Measurements from ENCODE around the gene LAMB2.
A peak's percentile ranks its signal among the peaks of the same experiment; 100 is the strongest.

The LAMB2 gene

GRCh38 chr3:49120096-49120437 lies 12.8 kb downstream of the LAMB2 start:
- no peak for DNase-seq

- no peak for DNase-seq
These were observed 13.4 kb downstream of the LAMB2 start for GRCh38 chr3:49119439-49119838.

DNA sequence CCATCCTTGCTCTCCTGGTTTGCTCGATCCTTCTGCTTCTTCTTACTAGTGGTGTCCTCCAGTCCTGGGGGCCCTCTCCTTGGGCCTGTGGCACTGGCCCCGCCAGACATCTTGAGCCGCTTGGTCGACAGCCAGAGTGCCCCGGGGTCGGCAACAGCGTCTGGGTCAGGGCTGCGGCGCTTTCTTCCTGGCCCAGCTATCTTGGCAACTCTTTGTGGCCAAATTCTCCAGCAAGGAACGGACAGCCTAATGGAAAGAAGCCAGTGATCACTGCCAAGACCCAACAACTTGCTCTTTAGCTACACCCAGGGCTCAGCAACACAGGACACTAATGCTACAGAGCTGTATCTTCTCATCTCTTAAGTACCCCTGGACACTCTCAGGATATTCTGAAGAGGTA lies 13.8 kb downstream of the LAMB2 start:
- DNase-seq, result no peak

- no peak for DNase-seq
These were observed 20.6 kb downstream of the LAMB2 start for GRCh38 chr3:49112262-49112661.

DNA sequence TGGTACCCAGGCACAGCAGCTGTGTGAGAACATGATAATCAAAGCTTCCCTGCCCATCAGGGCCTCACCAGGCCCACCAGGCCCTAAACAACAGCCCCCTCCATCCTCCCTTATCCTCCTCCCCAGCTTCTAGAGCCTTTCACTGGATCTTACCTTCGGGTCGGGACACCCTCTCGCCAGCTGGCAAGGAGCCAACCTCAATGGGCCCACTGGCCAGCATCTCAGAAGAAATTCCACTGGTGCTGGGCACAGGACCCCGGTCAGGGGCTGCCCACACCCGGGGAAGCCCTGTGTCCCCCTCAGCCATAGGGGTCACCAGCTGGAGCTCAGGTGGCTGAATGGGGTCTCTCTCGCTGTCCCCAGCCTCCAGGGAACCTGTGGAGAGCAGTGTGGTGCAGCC lies 21.5 kb downstream of the LAMB2 start:
- no peak for DNase-seq

DNA sequence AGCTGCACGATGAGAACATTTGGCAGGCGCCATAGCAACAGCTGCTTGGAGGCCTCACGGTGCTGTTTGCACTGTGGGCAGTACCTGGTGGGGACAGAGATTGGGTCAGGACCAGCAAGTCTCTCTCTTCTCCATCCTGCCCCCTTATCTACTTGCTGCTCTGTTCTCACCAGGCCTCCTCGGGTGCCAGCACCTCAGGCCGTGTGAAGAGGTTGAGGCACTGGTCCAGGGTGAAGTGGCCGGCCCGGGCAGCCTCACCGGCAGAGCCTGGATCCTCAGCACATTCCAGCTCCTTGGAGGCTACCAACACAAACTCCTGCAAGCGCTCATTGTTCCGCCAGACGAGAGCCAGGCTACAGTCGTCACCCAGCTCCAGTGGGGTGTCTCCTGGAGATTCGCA lies 22.1 kb downstream of the LAMB2 start:
- DNase-seq, result no peak

DNA sequence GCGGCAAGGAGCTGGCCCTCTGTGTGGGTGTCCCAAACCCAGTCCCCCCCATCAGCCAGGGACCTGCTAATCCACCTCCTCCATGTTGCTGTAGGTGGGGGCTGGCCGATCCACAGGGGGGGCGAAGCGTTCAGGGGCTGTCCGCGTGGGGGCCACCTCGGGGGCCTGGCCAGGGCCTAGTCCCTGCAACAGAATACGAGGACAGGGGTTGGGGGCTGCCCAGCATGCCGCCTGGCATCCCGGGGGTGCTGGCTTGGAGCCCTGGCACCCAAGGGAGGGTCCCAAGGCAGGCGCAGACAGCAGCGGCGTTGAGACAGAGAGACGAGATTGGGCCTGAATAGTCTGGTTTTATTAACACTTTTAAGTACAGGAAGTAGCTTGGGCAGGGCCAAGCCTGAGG lies 24.5 kb downstream of the LAMB2 start:
- no peak for DNase-seq

DNA sequence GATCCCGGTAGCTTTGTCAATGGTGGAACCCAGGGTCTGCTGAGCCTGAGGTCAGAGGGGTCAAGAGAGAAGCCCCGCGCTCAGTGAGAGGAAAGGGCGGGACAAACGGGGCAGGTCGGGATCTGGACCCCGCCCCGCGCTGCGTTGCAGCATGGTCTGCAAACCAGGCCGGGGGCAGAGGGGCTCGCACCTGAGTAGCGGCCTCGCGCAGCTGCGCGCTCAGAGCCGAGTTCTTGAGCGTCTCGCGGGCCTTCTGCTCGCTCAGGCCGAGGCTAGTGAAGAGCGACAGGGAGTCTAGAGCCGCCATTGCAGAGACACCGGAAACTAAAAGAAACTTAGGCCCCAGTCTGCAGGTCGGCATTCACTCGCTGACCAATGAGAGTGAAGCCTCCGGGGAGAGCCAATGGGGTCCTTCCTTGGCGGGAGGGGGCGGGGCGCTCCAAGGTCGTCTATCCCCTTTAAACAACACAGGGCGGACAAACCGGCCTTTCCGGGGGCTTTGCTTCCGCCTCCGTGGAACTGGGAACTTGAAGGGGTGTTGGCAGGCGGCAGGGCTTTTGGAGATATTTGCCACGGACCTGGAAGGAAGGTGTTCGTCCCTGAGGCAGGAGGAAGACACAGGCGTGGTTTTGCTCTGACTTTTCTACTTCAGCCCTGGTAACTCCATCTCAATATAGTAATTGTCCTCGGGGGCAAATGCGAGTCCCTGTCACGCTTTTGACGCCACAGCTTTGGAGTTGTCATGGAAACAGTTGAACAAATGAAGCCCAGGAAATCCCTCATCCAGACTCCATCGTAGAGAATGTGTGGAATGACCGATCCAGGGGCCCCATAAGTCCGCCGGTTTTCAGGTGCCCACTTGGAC lies 28.2 kb downstream of the LAMB2 start, which contains the start of gene QARS1:
QARS1 (minus strand) TSS at position 331 of the 865 bp plus-strand sequence; CDS start at position 307, 24 bp downstream.
- DNase-seq, result peak; percentile 76 to 81

GRCh38 chr3:49104052-49104426 lies 28.8 kb downstream of the LAMB2 start:
- DNase-seq, result no peak

DNA sequence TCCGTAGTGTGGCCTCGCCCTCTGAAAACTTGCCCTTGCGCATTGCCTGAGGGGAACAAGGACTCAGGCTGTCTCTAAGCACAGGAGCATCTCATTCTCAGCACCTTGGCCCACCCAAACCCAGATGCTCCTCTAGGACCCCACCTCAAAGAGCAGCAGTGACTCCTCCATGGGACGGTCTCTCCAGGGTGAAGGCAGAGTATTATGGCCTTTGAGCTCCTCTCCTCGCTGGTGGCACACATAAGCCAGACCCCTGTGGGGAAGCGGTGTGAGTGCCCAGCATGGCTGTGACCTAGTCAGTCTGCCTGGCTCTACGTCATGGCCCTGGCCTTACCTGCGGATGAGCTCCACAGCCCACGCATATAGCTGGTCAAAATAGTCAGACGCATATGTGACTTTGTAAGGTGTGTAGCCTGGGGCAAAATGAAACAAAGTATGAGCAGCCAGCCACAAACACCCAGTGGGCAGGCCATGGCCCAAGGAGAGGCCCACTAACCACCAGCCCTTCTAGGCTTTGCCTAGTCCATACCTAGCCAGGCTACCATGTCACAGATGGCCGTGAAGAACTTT lies 32.7 kb downstream of the LAMB2 start:
- DNase-seq, result no peak

GRCh38 chr3:49098910-49099630 lies 33.8 kb downstream of the LAMB2 start:
- no peak for DNase-seq

DNA sequence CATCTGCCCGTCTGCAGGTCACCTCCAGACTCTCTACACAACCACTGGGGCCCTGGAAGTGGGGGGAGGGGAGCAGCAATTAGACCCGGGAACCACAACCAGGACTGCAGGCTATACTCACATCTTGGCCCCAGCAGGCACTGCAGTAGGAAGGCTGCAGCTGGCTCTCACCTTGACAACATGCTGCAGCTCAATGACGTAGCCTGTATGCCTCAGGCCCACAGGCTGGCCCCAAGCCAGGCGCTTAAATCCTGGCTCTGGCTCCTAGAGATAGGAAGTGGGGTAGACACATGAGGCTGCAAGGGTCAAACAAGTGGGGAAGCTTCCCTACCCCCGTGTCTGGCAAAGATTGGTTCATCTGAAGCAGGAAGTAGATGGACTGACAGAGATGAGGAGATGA lies 34.4 kb downstream of the LAMB2 start:
- no peak for DNase-seq

DNA sequence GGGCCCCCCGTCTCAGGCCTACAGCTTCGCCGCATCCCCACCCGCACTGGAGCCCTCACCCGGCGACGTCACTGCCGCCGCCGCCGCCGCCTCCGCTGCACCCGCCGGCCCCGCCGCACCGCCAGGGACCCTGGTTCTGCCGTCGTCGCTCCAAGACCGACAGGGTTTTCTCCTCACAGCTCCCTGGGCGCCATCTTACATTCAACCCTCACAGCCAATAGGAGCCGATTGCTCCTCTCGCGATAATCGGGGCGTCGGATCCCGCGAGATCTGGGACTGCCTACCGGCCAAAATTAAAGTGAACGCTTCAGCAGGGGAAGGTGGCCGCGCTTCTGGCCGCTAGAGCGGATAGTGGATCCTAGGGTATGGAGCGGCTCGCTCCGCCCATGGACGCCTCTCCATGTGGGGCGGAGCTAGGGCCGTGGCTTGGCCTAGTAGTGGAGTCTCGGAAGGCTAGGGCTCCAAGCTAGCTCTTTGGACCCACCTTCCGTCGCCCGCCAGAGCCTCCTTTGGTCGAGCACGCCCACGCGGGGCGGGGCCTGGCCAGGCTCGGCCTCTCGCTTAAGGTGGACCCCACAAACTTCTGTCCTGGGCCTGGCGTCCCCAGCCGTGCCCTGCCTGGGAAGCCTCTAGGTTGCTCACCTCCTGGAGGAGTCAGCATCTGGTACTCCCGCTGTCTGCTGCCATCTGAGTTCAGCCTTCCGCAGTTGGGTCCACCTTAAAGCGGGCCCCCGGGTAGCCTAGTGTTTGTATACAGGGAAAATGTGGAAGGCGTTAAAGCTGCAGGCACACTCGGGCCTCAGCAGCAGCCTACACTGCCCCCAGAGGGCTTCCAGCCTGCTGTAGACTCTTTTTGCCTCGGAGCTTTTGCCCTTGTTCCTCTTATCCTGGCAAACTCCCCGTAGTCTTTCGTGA lies 38.7 kb downstream of the LAMB2 start, which contains the start of gene QRICH1:
QRICH1 (minus strand) TSS at position 219 of the 915 bp plus-strand sequence. CDS start 17,054 bp downstream, outside the sequence.
- DNase-seq, result peak; percentile 94 to 96

DNA sequence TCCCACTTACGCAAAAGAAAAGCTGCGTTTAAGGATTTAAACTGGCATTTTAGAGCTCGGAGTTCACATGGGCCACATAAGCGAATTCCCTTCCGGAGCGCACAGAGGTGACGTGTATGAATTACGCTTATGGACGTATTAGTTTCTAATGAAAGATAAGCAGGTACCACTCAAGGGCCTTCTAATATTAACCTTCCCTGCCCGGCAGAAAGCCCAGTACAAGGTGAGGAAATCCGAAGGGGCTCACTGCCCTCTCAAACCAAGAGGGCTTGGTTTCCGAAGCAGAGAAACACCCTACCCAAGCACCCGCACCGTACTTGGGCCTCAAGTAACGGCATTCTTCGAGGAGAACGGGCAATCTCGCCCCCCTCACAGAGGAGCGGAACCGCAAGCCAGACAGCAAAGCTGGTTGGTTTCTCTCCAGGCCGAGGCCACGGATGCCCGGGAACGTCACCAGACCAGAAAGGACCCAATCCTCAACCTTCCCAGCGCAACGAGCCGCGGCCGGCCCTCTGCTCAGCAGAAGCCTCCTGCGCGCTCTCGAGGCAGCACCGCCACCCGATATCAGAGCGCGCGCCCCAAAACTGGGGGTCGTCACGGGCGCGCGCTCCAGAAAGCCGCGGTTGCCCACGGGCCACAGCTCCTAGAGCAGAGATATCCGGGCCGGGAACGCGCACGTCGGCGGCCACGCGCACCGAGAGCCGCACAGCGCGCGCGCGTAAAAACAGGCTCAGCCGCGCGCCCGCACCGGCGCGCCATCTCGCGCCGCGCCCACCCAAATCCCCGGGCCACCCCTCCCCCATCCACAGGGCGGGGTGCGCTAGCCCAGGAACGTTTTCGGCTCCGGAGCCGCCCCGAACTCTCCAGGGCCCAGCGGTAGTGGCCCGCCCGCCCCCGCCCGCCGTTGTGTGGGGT lies 39.7 kb downstream of the LAMB2 start:
- DNase-seq, result peak; percentile 76 to 77

- DNase-seq, result no peak
These were observed 51.4 kb downstream of the LAMB2 start for GRCh38 chr3:49081429-49081828.

GRCh38 chr3:49079270-49079669 lies 53.6 kb downstream of the LAMB2 start:
- DNase-seq, result no peak

GRCh38 chr3:49076646-49077045 lies 56.2 kb downstream of the LAMB2 start:
- DNase-seq, result no peak

- no peak for DNase-seq
These were observed 56.7 kb downstream of the LAMB2 start for GRCh38 chr3:49076116-49076515.

All from stimulated activated CD4-positive, alpha-beta T cell treated with anti-CD3 and anti-CD28 coated beads, Interleukin-2, amount 100 ng/mL, for 48 hours (primary cell).